ENCODE results near the gene NEK6. TPM values are rescaled to one million over a fixed set of nuclear protein-coding genes. Genes with fewer than 3 reads are reported as not detected.
A peak's percentile ranks its signal among the peaks of the same experiment; 100 is the strongest.

Gene NEK6
- total RNA-seq, 1 experiment from 2014 or later: 57.9 TPM

- no peaks in the 10 kb centered on the region for H3K9me2 ChIP-seq (ENCODE audit: insufficient read depth)
- ChIA-PET CTCF (no interaction called here), POLR2A (ENCODE audit: unreplicated experiment) (interaction anchor here (0.5 kb wide), 1 partner anchor 562 kb away, joined by 4 read pairs; no protein-coding TSS in a partner anchor)
- TF ChIP-seq CTCF (conservative IDR thresholded peaks at IDR 0.05): no peak
- no peak for TF ChIP-seq EZH2 (IDR thresholded peaks at IDR 0.05; ENCODE audit: low read depth)
- peaks cover 10% of the 10 kb centered on the region; the same call in 1 of the 2 replicates for H3K36me3 ChIP-seq (ENCODE audit: low read depth)
- H3K4me1 ChIP-seq (replicated peaks; ENCODE audit: insufficient read depth): peaks cover 21% of the 10 kb centered on the region
- H3K27ac ChIP-seq: peak overlapping the region; percentile 19; the same call in 1 of the 2 replicates
- no peak overlapping the region for H3K4me2 ChIP-seq
- H3F3A ChIP-seq (ENCODE audit: insufficient read depth, low read depth): peaks cover 9% of the 10 kb centered on the region; the same call in 1 of the 2 replicates
- H3K27me3 ChIP-seq (ENCODE audit: insufficient read depth, low read depth): no peaks in the 10 kb centered on the region
- peaks cover 78% of the 10 kb centered on the region for H4K20me1 ChIP-seq (ENCODE audit: insufficient read depth)
- no TSS peak for BruUV-seq (replicated peaks)
- H3K79me2 ChIP-seq (ENCODE audit: low read depth): peaks cover 95% of the 10 kb centered on the region
- H3K9me3 ChIP-seq (ENCODE audit: insufficient read depth, low read depth): no peaks in the 10 kb centered on the region
- intact Hi-C loops (cut with micrococcal nuclease; ENCODE audit: unreplicated experiment): no loop called here
- H3K4me3 ChIP-seq: no peak overlapping the region
- DNase-seq: peak in 1 of 2 experiments; percentile 49
- H2AFZ ChIP-seq: no peak overlapping the region
Measured at GRCh38 chr9:124366476-124367220, 108.9 kb downstream of the NEK6 start.

- POLR2A ChIA-PET (ENCODE audit: unreplicated experiment): no interaction called here
- Histone ChIP-seq H3K79me2 (ENCODE audit: low read depth) (peaks cover 97% of the 10 kb centered on the region), H3F3A (ENCODE audit: insufficient read depth, low read depth) (peaks cover 12% of the 10 kb centered on the region)
Measured at GRCh38 chr9:124368692-124369091, 110.9 kb downstream of the NEK6 start.

GRCh38 chr9:124369231-124369797 lies 111.6 kb downstream of the NEK6 start:
- no TSS peak for BruUV-seq (replicated peaks)
- POLR2A ChIA-PET (ENCODE audit: unreplicated experiment): no interaction called here
- Histone ChIP-seq H3K4me1 (replicated peaks; ENCODE audit: insufficient read depth) (peaks cover 37% of the 10 kb centered on the region), H3K4me2 (no peak overlapping the region), H3K79me2 (ENCODE audit: low read depth) (peaks cover 97% of the 10 kb centered on the region), H3K4me3 (no peak overlapping the region), H3K27ac (no peak overlapping the region), H4K20me1 (ENCODE audit: insufficient read depth) (peaks cover 72% of the 10 kb centered on the region), H3F3A (ENCODE audit: insufficient read depth, low read depth) (peaks cover 12% of the 10 kb centered on the region), H2AFZ (no peak overlapping the region), H3K27me3 (ENCODE audit: insufficient read depth, low read depth) (no peaks in the 10 kb centered on the region), H3K36me3 (ENCODE audit: low read depth) (peaks cover 15% of the 10 kb centered on the region; the same call in 1 of the 2 replicates), H3K9me2 (ENCODE audit: insufficient read depth) (no peaks in the 10 kb centered on the region), H3K9me3 (ENCODE audit: insufficient read depth, low read depth) (no peaks in the 10 kb centered on the region)
- intact Hi-C loops (cut with micrococcal nuclease; ENCODE audit: unreplicated experiment): no loop called here
- CTCF ChIA-PET: no interaction called here
- DNase-seq: no peak
- TF ChIP-seq EZH2 (IDR thresholded peaks at IDR 0.05; ENCODE audit: low read depth) (no peak), CTCF (conservative IDR thresholded peaks at IDR 0.05) (no peak)

More at GRCh38 chr9:124368692-124369091, 110.9 kb downstream of the NEK6 start:
- H3K9me2 ChIP-seq (ENCODE audit: insufficient read depth): no peaks in the 10 kb centered on the region
- peaks cover 77% of the 10 kb centered on the region for H4K20me1 ChIP-seq (ENCODE audit: insufficient read depth)
- no peak overlapping the region for H3K4me3 ChIP-seq
- H2AFZ ChIP-seq: no peak overlapping the region
- H3K36me3 ChIP-seq (ENCODE audit: low read depth): peaks cover 13% of the 10 kb centered on the region; the same call in 1 of the 2 replicates
- no TSS peak for BruUV-seq (replicated peaks)
- H3K27me3 ChIP-seq (ENCODE audit: insufficient read depth, low read depth): no peaks in the 10 kb centered on the region
- no peak overlapping the region for H3K4me2 ChIP-seq
- TF ChIP-seq CTCF (conservative IDR thresholded peaks at IDR 0.05) (no peak), EZH2 (IDR thresholded peaks at IDR 0.05; ENCODE audit: low read depth) (no peak)
- peaks cover 37% of the 10 kb centered on the region for H3K4me1 ChIP-seq (replicated peaks; ENCODE audit: insufficient read depth)
- no peak for DNase-seq
- CTCF ChIA-PET: no interaction called here
- intact Hi-C loops (cut with micrococcal nuclease; ENCODE audit: unreplicated experiment): no loop called here
- H3K27ac ChIP-seq: no peak overlapping the region
- no peaks in the 10 kb centered on the region for H3K9me3 ChIP-seq (ENCODE audit: insufficient read depth, low read depth)

Measured in PC-9 (cell line).